GM12801 (cell line): ENCODE results near the gene DSP.

Experiments
- CTCF ChIP-seq: IDR thresholded peaks from one replicate; pipeline ENCODE4 v1.5.1; 2011; ENCODE audit warnings: control low read depth; ENCODE audit not compliant: insufficient read length; ENCODE audit errors: extremely low read depth

DSP gene

GRCh38 chr6:7537565-7538174, 3.8 kb upstream of the DSP start:
- no peak for TF ChIP-seq CTCF

DNA sequence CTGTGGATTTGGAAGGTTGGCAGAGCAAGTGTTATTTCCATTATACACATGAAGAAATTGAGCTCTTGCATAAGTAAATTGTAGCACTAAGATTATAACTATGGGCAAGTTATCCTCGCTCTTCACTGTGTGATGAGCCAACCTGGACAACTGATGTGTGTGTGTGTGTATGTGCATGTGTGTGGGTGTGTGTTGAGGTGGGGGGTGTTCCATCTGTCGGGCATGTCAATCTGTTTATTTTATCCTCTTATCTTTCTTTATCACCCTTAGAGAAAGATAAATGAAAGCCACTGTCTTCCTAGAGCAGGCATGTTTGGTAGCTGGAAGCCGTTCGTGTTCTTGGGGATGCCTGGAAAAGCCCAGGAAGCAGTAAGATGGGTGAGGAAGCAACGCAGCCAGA, 3.0 kb upstream of the DSP start:
- TF ChIP-seq CTCF = no peak

GRCh38 chr6:7540595-7540994, 876 bp upstream of the DSP start:
- no peak for TF ChIP-seq CTCF

DNA sequence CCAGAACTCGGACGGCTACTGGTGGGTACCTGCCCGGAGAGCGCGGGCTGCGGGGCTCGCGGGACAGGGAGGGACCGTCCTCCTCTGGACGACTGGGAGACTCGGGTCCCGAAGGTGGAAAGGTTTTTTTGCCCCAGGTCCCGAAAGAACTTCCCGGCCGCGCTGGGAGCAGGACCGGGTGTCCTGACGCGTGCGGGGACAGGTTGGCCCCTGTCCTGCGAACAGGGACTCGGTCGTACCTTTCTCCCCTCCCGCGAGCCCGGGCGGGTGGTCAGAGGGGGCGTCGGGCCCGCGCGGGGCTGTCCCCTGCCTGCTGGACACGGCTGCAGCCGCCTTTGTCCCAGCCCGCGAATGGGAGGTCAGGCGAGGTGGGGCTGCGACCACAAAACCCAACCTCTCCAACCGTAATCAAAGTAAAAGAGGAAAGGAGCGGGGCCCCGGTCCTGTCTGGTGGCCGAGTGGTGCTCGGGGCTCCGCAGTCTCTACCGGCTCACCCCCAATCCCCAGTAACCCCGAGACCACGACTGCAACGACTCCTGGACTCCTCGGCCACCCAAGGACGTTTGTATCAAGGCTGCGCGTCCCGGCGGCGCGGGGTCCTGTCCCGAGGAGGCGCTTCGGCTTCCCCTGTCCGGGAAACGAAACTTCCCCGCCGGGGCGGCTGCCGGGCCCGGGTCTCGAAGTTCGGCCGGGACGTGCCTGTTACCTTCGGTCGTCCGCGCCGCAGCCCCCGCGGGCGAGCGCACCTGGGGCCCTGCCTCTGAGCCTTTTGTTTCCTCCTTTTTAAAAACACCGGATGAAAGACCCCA, 798 bp downstream of the DSP start:
- no peak for TF ChIP-seq CTCF

DNA sequence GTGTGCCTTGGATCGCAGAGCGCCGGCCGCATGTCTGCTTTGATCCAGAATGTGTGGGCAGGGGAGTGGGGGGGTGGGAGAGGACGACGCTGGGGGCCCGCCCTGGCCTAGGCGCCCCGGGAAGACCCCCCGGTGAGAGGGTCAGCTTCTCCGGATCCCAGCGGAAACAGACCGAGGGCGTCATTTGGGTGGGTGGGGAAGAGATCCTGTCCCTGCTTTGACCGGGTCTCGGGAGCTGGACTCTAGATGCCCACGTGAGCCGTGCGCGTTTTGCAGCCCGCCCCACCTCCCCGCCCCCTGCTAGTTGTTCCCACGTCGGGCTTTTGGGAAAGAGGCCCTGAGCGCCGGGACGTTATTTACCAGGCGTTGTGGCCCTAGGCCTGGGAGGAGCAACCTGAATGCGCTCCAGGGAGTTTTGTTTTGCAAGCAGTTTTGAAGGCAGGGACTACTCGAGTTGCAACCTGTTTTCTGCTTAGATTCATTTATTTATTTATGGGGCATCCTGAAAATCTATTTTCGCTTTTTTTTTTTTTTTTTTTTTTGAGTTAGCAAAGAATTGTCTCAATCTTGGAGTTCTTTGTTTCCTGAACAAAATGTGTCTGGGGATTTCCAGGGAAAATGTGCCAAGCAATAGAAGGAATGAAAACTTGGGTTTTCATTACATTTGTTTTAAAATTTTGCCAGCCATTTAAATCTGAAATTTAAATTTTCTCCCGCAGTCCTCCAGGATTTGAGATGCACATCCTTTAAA, 1.6 kb downstream of the DSP start:
- TF ChIP-seq CTCF = no peak

GRCh38 chr6:7543789-7544424, 2.4 kb downstream of the DSP start:
- no peak for TF ChIP-seq CTCF

DNA sequence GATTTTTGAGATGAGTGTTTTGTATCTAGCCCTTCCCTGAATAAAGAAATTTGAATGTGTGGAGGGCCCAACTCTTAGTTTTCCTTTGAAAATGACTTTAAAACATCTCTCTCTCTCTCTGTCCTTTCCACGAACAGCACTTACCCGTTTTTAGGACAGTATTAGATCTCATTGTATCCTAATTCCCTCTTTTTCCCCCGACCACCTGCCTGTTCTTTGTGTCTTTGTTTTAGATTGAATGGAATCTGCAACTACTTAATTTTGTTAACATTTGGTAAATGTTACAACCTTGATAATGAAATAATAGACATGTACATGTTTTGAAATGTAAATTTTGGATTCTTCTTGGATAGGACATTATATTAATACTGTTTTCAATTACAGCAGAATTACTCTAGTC, 3.1 kb downstream of the DSP start:
- no peak for TF ChIP-seq CTCF
